Duodenal mucosa (tissue), 2 donors: Measurements from ENCODE around the gene LHX3.

ENCODE experiments used
- H3K27ac ChIP-seq: one replicate; pipeline ENCODE4 v1.7.0; 2013; ENCODE audit warnings: low read depth, low read length
- H3K27me3 ChIP-seq, 2 donors: one replicate each; pipeline ENCODE4 v1.7.0; 2013; ENCODE audit warnings: low read length in 2 of 2, control low read depth in 1 of 2; ENCODE audit not compliant: insufficient read depth in 2 of 2, control insufficient read depth in 1 of 2
- H3K36me3 ChIP-seq, 2 donors: one replicate each; pipeline ENCODE4 v1.7.0; 2013; ENCODE audit warnings: low read length in 2 of 2, control low read depth in 1 of 2; ENCODE audit not compliant: insufficient read depth in 2 of 2, control insufficient read depth in 1 of 2
- H3K4me1 ChIP-seq, 2 donors: one replicate each; pipeline ENCODE4 v1.7.0; 2013; ENCODE audit warnings: low read length in 2 of 2, control low read depth in 1 of 2; ENCODE audit not compliant: insufficient read depth in 2 of 2, control insufficient read depth in 1 of 2
- H3K4me3 ChIP-seq, 2 donors: one replicate each; pipeline ENCODE4 v1.7.0; 2013; ENCODE audit warnings: low read length in 2 of 2, low read depth in 1 of 2
- H3K9ac ChIP-seq, 2 donors: one replicate each; pipeline ENCODE4 v1.7.0; 2013; ENCODE audit warnings: low read length in 2 of 2, low read depth in 1 of 2
- H3K9me3 ChIP-seq, 2 donors: one replicate each; pipeline ENCODE4 v1.7.0; 2013; ENCODE audit warnings: low read length in 2 of 2, control low read depth in 1 of 2; ENCODE audit not compliant: control insufficient read depth in 1 of 2

The LHX3 gene

DNA sequence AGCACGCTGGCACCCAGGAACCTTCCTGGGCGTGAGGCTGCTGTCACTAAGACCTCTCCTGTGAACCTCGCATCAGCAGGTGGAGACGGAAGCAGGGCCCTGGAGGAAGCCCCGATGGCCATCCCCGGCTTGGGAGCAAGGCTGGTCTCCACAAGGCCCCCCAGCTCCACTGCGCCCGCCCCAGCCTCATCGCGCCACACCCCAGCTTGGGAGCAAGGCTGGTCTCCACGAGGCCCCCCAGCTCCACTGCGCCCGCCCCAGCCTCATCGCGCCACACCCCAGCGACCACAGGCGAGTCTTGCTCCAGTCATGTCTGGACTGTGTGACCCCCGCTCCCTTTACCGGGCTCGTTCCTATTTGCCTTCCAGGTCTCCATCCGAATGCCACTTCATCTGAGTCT, 29.7 kb upstream of the LHX3 start:
- H3K36me3 ChIP-seq: peaks cover 0 to 19% of the 10 kb centered on the region in 2 donors
- H3K27ac ChIP-seq: no peak overlapping the region
- H3K4me1 ChIP-seq: peaks cover 0 to 9% of the 10 kb centered on the region in 2 donors
- H3K9me3 ChIP-seq: no peaks in the 10 kb centered on the region
- H3K27me3 ChIP-seq: no peaks in the 10 kb centered on the region
- H3K4me3 ChIP-seq: no peak overlapping the region
- H3K9ac ChIP-seq: no peak overlapping the region

DNA sequence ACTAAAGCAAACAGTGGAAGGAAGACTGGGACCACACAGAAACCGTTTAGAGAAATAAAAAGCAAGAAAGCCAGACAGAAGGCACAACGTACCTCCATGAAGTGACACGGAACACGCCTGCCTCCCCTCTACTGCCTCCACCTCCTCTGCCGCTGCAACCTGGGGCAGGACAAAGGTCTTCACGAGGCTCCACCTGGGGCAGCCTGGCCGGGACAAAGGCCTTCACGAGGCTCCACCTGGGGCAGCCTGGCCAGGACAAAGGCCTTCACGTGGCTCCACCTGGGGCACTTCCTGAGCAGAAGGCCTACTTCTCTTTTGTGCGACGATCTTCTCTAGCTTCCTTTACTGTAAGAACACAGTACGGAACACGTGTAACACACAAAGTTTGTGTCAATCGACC, 28.9 kb upstream of the LHX3 start:
- Histone ChIP-seq H3K27me3 (no peaks in the 10 kb centered on the region), H3K4me3 (no peak overlapping the region), H3K9ac (no peak overlapping the region), H3K9me3 (no peaks in the 10 kb centered on the region), H3K4me1 (peaks cover 0 to 8% of the 10 kb centered on the region in 2 donors), H3K27ac (no peak overlapping the region), H3K36me3 (peaks cover 0 to 19% of the 10 kb centered on the region in 2 donors)

DNA sequence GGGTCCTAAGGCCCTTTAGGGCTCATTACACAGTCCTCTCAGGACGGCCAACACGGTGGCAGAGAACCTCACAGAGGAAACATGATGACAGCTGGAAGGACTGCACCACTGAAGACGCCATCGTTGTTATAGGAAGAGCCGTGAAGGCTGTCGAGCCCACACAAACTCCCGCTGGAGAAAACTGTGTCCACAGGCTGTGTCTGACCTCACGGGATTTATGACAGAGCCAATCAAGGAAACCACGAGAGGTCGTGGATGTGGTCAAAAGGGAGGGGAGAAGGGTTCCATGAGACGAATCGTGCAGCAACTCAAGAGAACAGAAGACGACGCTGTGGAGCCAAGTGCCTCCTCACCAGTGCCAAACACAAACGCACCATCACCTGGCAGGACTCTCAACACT, 28.5 kb upstream of the LHX3 start:
- Histone ChIP-seq H3K27me3 (no peaks in the 10 kb centered on the region), H3K27ac (no peak overlapping the region), H3K4me1 (peaks cover 0 to 7% of the 10 kb centered on the region in 2 donors), H3K36me3 (peaks cover 0 to 19% of the 10 kb centered on the region in 2 donors), H3K4me3 (no peak overlapping the region), H3K9ac (no peak overlapping the region), H3K9me3 (no peaks in the 10 kb centered on the region)

DNA sequence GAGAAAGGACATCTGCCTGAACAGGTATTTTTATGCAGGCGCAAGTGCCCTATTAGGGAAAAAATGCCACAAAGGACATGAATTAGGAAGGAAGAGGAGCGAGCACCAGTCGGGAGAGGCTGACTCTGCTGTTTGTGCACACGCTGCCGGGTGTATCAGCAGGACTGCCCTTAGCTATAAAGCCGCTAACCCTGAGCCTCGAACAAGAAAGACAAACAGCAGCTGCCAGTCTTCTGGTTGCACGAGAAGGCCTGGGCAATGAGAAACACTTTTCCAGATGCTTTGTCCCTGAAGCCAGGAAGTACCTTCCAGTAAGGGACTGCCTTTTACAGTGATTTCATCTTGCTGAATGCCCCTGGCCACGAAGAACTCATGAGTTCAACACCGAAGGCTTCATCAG, 28.0 kb upstream of the LHX3 start:
- no peak overlapping the region for H3K4me3 ChIP-seq
- peaks cover 0 to 2% of the 10 kb centered on the region in 2 donors for H3K4me1 ChIP-seq
- H3K27me3 ChIP-seq: no peaks in the 10 kb centered on the region
- peaks cover 0 to 19% of the 10 kb centered on the region in 2 donors for H3K36me3 ChIP-seq
- H3K27ac ChIP-seq: no peak overlapping the region
- no peak overlapping the region for H3K9ac ChIP-seq
- H3K9me3 ChIP-seq: no peaks in the 10 kb centered on the region

DNA sequence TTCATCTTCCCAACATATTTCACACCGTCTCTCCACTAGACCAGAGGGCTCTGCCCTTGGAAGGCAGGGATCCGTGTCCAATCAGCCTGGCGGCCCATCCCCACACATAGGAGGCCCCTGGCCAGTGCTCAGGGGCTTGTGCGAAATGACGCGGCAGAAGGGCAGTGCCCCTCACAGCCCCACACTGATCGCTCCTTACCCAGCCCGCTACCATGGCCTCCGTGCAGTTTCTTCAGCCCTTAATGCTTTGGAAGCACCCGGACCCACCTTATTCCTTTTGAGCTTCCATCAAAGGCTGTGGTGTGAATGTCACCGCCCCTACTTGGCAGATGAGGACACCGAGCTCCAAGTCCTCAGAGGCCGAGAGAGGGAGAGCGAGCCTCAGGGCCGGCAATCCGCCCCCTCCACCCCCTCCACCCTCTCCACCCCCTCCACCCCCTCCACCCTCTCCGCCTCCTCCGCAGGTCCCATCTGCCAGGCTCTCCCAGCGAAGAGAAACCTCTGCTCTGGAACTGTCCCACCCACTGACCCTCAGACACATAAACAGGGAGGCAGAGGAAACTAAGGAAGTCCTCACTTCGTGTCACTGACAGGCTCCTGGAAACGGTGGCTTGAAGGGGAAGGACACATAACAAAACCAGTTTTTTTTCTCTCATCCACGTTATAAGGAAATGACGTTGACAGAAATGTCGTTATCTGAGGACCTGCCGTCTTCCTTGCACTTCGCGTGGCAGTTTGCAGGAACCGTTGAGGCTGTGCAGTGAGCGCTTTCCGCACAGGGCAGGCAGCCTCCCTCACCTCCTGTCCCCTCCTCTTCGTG, 26.8 kb upstream of the LHX3 start:
- H3K36me3 ChIP-seq: peaks cover 0 to 15% of the 10 kb centered on the region in 2 donors
- no peaks in the 10 kb centered on the region for H3K4me1 ChIP-seq
- H3K9me3 ChIP-seq: no peaks in the 10 kb centered on the region
- H3K27me3 ChIP-seq: no peaks in the 10 kb centered on the region
- H3K9ac ChIP-seq: peak overlapping the region in 1 of 2 donors; percentile 48
- no peak overlapping the region for H3K27ac ChIP-seq
- H3K4me3 ChIP-seq: no peak overlapping the region

DNA sequence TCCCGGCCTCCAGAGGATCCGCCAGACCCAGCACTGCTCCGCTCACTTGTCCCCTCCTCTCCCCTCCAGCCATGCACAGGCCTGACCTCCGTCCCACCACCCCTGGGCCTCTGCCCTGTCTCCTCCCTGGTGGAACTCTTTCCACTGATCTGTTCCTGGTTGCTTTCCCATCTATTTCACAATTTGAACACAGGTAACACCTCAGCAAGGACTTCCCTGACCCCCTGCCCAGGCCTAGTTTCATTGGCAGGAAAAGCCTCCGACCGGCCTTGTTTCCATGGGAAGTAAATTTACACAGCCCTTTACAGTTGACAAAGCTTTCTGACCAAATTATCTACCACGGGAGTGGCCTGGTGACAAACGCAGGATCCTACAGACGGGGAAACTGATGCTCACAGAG, 25.8 kb upstream of the LHX3 start:
- Histone ChIP-seq H3K36me3 (peaks cover 0 to 10% of the 10 kb centered on the region in 2 donors), H3K9me3 (no peaks in the 10 kb centered on the region), H3K4me1 (no peaks in the 10 kb centered on the region), H3K27ac (no peak overlapping the region), H3K27me3 (no peaks in the 10 kb centered on the region), H3K4me3 (no peak overlapping the region), H3K9ac (no peak overlapping the region)

DNA sequence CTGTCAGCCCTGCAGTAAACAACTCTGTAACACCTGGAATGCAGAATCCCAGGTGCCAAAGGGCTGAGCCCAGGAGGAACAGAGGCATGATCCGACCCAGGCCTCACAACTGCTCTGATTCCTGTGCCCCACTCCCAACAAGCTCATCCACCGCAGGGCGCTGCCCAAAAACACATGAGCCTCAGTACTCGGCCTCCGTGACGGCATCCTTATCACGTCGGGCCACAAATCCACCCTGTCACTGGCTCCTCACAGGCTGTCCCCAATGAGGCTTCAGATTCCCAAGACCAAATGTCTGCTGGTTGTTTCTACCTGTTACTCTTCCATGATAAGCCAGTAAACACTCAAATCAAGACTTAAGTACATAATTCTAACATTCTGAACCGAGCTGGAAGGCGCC, 25.4 kb upstream of the LHX3 start:
- Histone ChIP-seq H3K27ac (no peak overlapping the region), H3K4me1 (no peaks in the 10 kb centered on the region), H3K36me3 (peaks cover 0 to 10% of the 10 kb centered on the region in 2 donors), H3K9ac (no peak overlapping the region), H3K4me3 (no peak overlapping the region), H3K9me3 (no peaks in the 10 kb centered on the region), H3K27me3 (no peaks in the 10 kb centered on the region)

DNA sequence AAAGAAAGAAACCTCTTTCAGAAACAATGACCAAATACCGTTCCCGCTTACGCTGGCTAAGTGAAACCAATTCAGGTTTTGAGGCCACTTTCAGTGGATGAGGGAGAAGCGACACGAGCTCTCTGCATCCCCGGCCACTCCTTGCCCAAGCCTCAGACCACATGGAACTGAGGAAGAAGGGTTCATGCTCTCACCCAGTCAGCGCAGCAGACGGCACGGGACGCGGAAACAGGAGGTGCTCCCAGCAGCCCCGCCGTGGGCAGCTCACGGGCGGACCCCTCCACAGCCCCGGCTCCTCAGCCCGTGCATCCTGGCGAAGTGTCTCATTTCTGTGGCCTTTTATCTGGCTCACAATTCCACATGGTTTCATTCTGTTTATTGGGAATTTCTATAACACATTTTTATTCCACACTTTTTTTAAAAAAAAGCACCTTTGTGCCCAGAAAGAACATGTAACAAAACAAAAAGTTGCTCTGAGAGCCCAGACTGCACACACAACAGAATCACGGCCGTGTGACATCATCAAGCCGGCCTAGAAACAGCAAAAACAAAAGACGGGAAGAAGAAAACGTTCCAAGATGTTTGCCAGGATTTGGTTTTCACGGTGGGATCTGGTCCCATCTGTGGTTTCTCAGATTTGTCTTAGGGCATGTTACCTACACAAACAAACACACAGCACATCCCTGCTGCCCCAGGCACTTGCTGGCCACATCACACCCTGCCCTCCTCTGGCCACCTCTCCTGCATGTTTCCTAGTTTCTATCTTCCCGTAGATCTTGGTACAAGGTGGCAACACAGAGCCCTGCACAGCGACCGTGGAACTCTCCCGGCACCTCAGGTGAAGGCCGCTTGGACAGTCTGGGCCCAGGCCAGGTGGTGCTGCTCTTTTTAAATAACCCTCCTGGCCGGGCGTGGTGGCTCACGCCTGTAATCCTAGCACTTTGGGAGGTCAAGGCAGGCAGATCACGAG, 24.5 kb upstream of the LHX3 start:
- Histone ChIP-seq H3K4me3 (no peak overlapping the region), H3K27me3 (no peaks in the 10 kb centered on the region), H3K9me3 (no peaks in the 10 kb centered on the region), H3K36me3 (peaks cover 0 to 9% of the 10 kb centered on the region in 2 donors), H3K27ac (no peak overlapping the region), H3K4me1 (no peaks in the 10 kb centered on the region), H3K9ac (no peak overlapping the region)

DNA sequence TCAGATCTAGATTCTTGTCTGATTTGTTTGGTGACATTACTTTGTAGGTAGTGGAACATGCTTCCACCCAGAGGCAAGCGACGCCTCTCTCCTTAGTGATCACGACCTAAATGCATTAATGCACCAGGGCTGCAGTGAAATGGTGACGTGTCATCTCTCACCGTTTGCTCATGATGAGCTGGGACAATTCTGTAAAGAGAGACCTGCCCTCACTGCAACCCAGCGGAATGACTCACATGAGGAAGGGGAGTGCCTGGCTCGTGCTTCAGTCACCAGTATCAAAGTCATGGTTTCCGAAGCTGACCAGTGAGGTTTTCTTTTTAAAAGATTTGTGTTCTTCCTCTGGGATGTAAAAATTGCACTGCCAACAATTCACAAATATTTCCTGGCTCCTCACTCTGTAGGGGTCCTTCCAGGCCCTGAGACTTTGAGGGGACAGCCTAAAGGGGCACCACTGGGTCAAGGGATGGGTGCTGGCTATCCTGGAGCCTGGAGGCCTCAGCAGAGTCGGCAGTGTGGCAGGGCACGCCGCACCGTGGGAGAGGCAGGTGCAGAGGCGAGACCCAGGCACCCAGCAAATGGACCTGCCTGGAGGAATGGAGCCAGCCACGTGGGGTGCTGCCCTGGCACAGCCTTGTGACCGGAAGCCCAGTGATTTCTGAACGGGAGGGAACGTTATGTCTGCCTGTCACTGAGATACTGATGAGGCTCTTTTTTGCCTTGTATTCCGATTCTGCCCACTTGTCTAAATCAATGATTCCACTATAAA, 23.4 kb upstream of the LHX3 start:
- H3K4me3 ChIP-seq: no peak overlapping the region
- H3K27ac ChIP-seq: no peak overlapping the region
- H3K4me1 ChIP-seq: no peaks in the 10 kb centered on the region
- no peak overlapping the region for H3K9ac ChIP-seq
- no peaks in the 10 kb centered on the region for H3K9me3 ChIP-seq
- H3K27me3 ChIP-seq: no peaks in the 10 kb centered on the region
- H3K36me3 ChIP-seq: peaks cover 3 to 19% of the 10 kb centered on the region in 2 donors
